Keratinocyte (primary cell): ENCODE measurements around the gene SNX6. TPM values are rescaled to one million over a fixed set of nuclear protein-coding genes. Genes with fewer than 3 reads are reported as not detected.

Experiments
- DNase-seq: peaks from one replicate; pipeline ENCODE4 v3.0.0-alpha.2; 2011; ENCODE audit warnings: low read depth, missing footprints, low spot score
- FAIRE-seq: peaks from 2 replicates; lab custom pipeline; 2011; peaks lifted over from hg19 to GRCh38; lab: Jason Lieb, UNC
- H2AFZ ChIP-seq: 2 replicates; pipeline ENCODE4 v1.6.0; 2012; ENCODE audit warnings: low read length, control low read depth, inconsistent platforms; ENCODE audit not compliant: control insufficient read depth
- H3K27ac ChIP-seq: 2 replicates; pipeline ENCODE4 v1.5.1; 2011; ENCODE audit warnings: low read length; ENCODE audit not compliant: control insufficient read depth, insufficient read depth
- H3K27me3 ChIP-seq: 3 replicates; pipeline ENCODE4 v1.6.0; 2011; ENCODE audit warnings: low read length; ENCODE audit not compliant: control insufficient read depth, insufficient read depth; ENCODE audit errors: extremely low read depth
- H3K36me3 ChIP-seq, 2 experiments: 2 replicates in 1 of 2; 3 replicates in 1 of 2; pipeline ENCODE4 v1.5.1; 2011; ENCODE audit warnings: low read length in 2 of 2, mild to moderate bottlenecking in 1 of 2; ENCODE audit not compliant: control insufficient read depth in 2 of 2, insufficient read depth in 2 of 2; ENCODE audit errors: extremely low read depth in 1 of 2
- H3K4me1 ChIP-seq: 3 replicates; pipeline ENCODE4 v1.5.1; 2011; ENCODE audit warnings: low read length; ENCODE audit not compliant: control insufficient read depth, insufficient read depth; ENCODE audit errors: extremely low read depth
- H3K4me2 ChIP-seq: 3 replicates; pipeline ENCODE4 v1.6.0; 2011; ENCODE audit warnings: low read depth, low read length; ENCODE audit not compliant: control insufficient read depth, insufficient read depth; ENCODE audit errors: extremely low read depth
- H3K4me3 ChIP-seq, 3 experiments: fragments of 200-600 bp in 1 of 3; sonication (generic) in 1 of 3; 2 replicates in 2 of 3; 3 replicates in 1 of 3; pipeline ENCODE4 v1.5.1; 2011 to 2016; ENCODE audit warnings: low read length in 3 of 3, mild to moderate bottlenecking in 3 of 3, control low read depth in 2 of 3, inconsistent platforms in 1 of 3, low read depth in 1 of 3, mixed read lengths in 1 of 3, mixed run types in 1 of 3, moderate library complexity in 1 of 3; ENCODE audit not compliant: control insufficient read depth in 2 of 3, insufficient read depth in 2 of 3; ENCODE audit errors: extremely low read depth in 1 of 3
- H3K79me2 ChIP-seq: 2 replicates; pipeline ENCODE4 v1.6.0; 2012; ENCODE audit warnings: low read length; ENCODE audit not compliant: control insufficient read depth, insufficient read depth
- H3K9ac ChIP-seq: 3 replicates; pipeline ENCODE4 v1.6.0; 2011; ENCODE audit warnings: low read length; ENCODE audit not compliant: control insufficient read depth, insufficient read depth; ENCODE audit errors: extremely low read depth
- H3K9me1 ChIP-seq: 3 replicates; pipeline ENCODE4 v1.6.0; 2011; ENCODE audit warnings: low read length; ENCODE audit not compliant: control insufficient read depth, insufficient read depth; ENCODE audit errors: extremely low read depth
- H3K9me3 ChIP-seq: 2 replicates; pipeline ENCODE4 v1.5.1; 2012; ENCODE audit warnings: low read depth, low read length; ENCODE audit not compliant: control insufficient read depth
- H4K20me1 ChIP-seq: 3 replicates; pipeline ENCODE4 v1.6.0; 2011; ENCODE audit warnings: low read length; ENCODE audit not compliant: control insufficient read depth, insufficient read depth; ENCODE audit errors: extremely low read depth
- CTCF ChIP-seq, 3 experiments: IDR thresholded peaks in 1 of 3; conservative IDR thresholded peaks in 1 of 3; optimal IDR thresholded peaks in 1 of 3; 2 replicates in 2 of 3; 3 replicates in 1 of 3; pipeline versions ENCODE3 to v1.5.1; 2011; ENCODE audit warnings: low read length in 3 of 3, mild to moderate bottlenecking in 3 of 3, moderate library complexity in 2 of 3, control low read depth in 1 of 3, inconsistent platforms in 1 of 3; ENCODE audit not compliant: insufficient read depth in 2 of 3; ENCODE audit errors: extremely low read depth in 1 of 3
- EZH2 ChIP-seq: IDR thresholded peaks from one replicate; pipeline ENCODE4 v1.6.1; 2012; ENCODE audit warnings: inconsistent platforms, mild to moderate bottlenecking, low read length, moderate library complexity
- dilution Hi-C: fragments of 300-500 bp; cut with MboI; formaldehyde crosslinking; loops from one replicate; pipeline ENCODE4 v1.7.0; 2020; ENCODE audit warnings: low sequenced_read_pairs; ENCODE audit not compliant: extremely low pct_ligation_motif_present
- polyA plus RNA-seq, 5 experiments: library from polyadenylated mRNA; depleted of rRNA in 3 of 5; stranded (reverse) in 3 of 5; stranded (forward) in 1 of 5; unstranded in 1 of 5; fragments of >200 nt; gene quantifications; 1 replicate in 1 of 5; 2 replicates in 3 of 5; 3 replicates in 1 of 5; pipeline versions ENCODE4 v1.2.1 to v1.2.3, GENCODE V29; 2011 to 2012; ENCODE audit warnings: missing spikeins in 2 of 5, low read depth in 1 of 5, low replicate concordance in 1 of 5

The SNX6 gene
- polyA plus RNA-seq, 1 donor (not counting 4 experiments of a cell fraction or from before 2014, with no cell fraction given), result 137 TPM

- DNase-seq (no peak), FAIRE-seq (no peak)
- Histone ChIP-seq H3K36me3 (peaks cover 12 to 15% of the 10 kb centered on the region in 2 experiments), H3K4me1 (no peaks in the 10 kb centered on the region), H3K4me3 (no peak overlapping the region), H3K27me3 (no peaks in the 10 kb centered on the region), H3K9me1 (no peaks in the 10 kb centered on the region), H3K9ac (no peak overlapping the region), H4K20me1 (no peaks in the 10 kb centered on the region), H3K4me2 (no peak overlapping the region), H3K79me2 (no peaks in the 10 kb centered on the region), H2AFZ (no peak overlapping the region), H3K9me3 (no peaks in the 10 kb centered on the region), H3K27ac (no peak overlapping the region)
- dilution Hi-C loops, result no loop called here
- TF ChIP-seq EZH2 (no peak), CTCF (optimal IDR thresholded peaks at IDR 0.05 in 1 of 3, IDR thresholded peaks at IDR 0.05 in 1 of 3, conservative IDR thresholded peaks at IDR 0.05 in 1 of 3; ENCODE audit: extremely low read depth in 1 of 3, insufficient read depth in 2 of 3, low read length in 3 of 3) (no peak)
Measured at GRCh38 chr14:34592623-34593022, 37.3 kb downstream of the SNX6 start.

GRCh38 chr14:34583525-34583924 is 46.4 kb downstream of the SNX6 start:
- no peak overlapping the region for H2AFZ ChIP-seq
- dilution Hi-C loops, result no loop called here

More at GRCh38 chr14:34583525-34583924, 46.4 kb downstream of the SNX6 start:
- FAIRE-seq, result no peak
- Histone ChIP-seq H3K4me1 (no peaks in the 10 kb centered on the region), H4K20me1 (no peaks in the 10 kb centered on the region), H3K27ac (no peak overlapping the region), H3K36me3 (peaks cover 9 to 17% of the 10 kb centered on the region in 2 experiments), H3K4me2 (no peak overlapping the region), H3K4me3 (no peak overlapping the region), H3K9me3 (no peaks in the 10 kb centered on the region), H3K79me2 (no peaks in the 10 kb centered on the region), H3K27me3 (no peaks in the 10 kb centered on the region), H3K9me1 (no peaks in the 10 kb centered on the region), H3K9ac (no peak overlapping the region)
- TF ChIP-seq CTCF (optimal IDR thresholded peaks at IDR 0.05 in 1 of 3, IDR thresholded peaks at IDR 0.05 in 1 of 3, conservative IDR thresholded peaks at IDR 0.05 in 1 of 3; ENCODE audit: extremely low read depth in 1 of 3, insufficient read depth in 2 of 3, low read length in 3 of 3) (no peak), EZH2 (no peak)
- no peak for DNase-seq
